ENCODE results near the gene EIF4EBP3.

Gene EIF4EBP3

DNA sequence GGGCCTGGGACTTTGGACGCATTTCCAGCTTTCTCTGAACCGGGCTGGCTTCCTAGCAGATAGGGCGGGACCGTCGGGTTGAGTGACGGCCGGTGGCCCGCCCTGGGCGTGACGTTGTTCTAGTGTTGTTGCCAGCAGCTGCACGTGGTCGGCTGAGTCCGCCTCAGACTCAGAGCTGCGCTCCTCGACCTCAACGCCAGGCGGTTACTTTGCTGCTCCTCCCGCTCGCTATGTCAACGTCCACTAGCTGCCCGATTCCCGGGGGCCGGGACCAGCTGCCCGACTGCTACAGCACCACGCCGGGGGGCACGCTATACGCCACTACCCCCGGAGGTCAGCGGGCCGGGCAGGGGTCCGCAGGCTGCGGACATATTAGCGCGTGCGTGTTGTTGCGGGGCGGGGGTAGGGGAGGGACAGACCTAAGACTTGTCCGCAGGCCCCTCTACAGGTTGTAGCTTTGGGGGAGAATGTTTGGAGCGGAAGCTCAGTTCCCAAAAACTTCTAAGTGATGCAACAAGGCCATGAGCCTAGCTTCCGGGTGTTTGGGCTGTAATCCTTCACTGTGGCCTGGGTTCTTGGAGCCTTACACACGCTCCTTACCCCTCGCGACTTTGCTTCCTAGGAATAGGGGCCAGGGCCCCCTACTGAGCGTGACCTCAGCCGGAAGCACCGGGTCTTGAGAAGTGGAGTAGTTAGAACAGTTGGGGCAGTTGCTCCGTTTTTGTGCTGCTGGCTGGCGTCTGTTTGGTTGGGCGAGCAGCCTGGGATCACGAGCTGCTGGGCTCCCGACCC lies at the start of gene EIF4EBP3:
Gene EIF4EBP3, plus strand, starts transcription at position 155 of the 792 bp plus-strand sequence. Its CDS starts 76 bp downstream, at position 231.
- peak; percentile 82 for DNase-seq (ENCODE audit: low read depth)

DNA sequence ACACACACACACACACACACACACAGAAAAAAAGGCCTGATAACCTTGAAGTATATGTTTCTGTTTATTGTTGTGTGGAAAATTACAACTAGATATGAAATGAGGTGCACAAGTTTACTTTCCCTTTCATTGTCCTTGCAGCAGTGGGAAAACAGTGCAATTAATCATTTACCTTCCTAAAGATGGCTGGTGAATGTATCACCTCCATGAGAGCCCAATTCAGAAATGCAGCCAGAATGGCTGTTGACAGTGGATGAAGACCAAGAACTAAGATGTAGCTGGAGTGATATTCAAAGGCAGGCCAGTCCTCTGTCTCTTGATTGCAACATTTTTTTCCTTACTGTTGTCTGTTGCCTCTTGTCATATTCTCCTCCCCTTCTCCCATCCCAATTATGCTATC lies 49.6 kb upstream of the EIF4EBP3 start:
- DNase-seq (ENCODE audit: low read depth) = no peak

DNA sequence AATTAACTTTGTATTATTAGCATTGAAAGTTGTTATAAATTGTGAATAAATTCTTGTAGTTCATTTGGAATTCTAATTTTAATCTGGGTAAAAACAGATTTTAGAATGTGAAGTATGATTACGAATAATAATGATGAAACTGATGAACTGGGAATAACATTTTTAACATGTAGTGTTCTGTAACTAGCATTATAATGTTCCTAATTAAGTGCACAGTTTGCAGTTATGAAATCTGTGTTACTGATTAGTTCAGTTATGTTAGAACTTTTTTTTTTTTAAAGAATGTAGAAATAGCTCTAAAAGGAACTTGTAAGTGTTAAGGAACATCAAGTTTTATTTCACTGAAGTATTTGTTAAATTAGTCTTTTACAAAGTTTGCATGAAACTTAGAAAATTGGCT lies 48.9 kb upstream of the EIF4EBP3 start:
- no peak for DNase-seq (ENCODE audit: low read depth)

DNA sequence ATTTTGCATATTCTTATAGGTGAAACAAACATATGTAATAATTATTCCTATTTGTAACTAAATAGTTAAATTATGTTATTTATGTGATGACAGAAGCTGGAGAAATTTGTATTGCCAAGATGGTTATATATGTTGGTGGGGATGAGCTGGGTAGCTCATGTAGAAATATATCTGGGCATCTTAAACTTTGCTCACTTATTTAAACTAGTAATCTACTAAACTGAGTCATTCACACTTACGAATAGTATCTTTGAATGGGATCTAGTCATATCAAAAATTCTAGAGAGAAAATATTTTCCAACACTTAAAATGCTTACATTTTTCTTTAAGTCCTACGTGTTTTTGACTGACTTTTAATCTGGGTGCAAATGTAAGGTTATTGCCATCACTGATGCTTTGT lies 44.6 kb upstream of the EIF4EBP3 start:
- DNase-seq (ENCODE audit: low read depth) = no peak

DNA sequence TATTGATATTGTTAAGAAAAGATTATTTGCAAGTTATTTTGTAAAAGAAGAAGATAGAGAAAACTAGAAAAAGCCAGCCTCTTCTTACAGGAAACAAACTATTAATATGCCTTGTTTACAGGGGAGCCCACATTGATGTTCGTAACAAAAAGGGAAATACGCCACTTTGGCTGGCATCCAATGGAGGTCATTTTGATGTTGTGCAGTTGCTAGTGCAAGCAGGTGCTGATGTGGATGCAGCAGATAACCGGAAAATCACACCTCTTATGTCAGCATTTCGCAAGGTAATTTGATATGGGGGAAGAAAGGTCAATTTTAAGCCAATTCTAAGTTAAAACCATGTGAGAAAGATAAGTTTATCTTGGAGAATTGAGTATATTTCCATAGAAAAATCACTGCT lies 37.6 kb upstream of the EIF4EBP3 start:
- no peak for DNase-seq (ENCODE audit: low read depth)

DNA sequence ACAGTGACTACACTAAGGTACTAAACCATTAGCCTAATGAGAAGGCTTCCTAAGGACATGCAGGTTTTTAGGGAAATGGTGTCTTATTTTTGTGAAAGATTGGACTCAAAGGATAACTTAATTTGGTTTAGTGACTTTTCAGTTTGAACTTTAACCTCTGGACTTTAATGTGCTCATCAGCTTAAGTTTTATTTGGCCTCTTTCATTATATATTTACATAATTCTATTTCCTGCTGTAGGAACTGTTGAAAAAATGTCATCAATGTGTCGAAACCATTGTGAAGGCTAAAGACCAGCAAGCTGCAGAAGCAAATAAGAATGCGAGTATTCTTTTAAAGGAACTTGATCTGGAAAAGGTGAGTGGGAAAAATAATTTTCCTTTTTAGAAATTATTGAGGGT lies 34.3 kb upstream of the EIF4EBP3 start:
- DNase-seq (ENCODE audit: low read depth) = no peak

DNA sequence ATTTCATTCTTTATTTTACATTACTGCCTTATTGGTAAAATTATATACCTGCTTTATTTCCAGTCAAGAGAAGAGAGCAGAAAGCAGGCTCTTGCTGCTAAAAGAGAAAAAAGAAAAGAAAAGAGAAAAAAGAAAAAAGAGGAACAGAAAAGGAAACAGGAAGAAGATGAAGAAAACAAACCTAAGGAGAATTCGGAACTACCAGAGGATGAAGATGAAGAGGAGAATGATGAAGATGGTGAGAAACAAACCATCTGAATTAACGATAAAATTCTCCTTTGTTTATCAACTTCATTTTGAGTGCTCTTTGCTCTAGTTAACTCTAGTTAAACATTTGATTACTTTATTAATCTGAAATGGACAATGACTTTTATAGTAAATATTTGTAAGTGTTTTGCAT lies 23.5 kb upstream of the EIF4EBP3 start:
- DNase-seq (ENCODE audit: low read depth) = no peak

DNA sequence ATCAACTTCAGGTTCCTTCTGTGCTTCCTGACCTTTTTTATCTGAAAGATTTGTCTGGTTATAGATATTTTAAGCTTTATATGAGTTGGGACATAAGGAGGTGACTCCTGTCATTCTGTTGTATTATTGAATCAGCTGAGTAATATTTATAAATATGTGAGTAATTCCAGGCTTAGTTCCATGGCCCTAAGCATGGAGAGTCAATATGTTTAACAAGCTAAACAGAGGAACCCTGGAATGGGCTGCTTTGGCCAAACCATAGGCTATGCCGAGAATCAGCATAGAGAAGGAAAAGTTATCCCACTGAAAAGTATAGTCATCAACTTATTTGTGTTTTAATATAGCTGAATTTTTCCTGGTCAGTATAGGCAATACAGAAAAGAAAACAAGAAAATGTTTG lies 7.2 kb upstream of the EIF4EBP3 start:
- DNase-seq (ENCODE audit: low read depth) = no peak

DNA sequence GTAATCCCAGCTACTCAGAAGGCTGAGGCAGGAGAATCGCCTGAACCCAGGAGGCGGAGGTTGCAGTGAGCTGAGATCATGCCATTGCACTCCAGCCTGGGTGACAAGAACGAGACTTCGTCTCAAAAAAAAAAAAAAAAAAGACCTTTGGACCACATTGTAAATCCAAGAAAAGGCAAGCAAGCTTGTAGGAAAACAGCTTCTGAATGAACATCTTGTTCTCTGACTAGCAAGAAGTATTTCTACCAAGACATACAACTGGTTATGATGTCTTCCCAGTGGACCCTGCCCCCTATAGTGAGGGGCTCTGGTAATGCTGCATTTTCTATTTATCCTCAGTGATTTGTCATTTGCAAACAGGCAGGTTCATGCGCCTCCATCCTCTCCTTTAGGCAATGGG lies 4.5 kb upstream of the EIF4EBP3 start:
- DNase-seq (ENCODE audit: low read depth) = no peak

DNA sequence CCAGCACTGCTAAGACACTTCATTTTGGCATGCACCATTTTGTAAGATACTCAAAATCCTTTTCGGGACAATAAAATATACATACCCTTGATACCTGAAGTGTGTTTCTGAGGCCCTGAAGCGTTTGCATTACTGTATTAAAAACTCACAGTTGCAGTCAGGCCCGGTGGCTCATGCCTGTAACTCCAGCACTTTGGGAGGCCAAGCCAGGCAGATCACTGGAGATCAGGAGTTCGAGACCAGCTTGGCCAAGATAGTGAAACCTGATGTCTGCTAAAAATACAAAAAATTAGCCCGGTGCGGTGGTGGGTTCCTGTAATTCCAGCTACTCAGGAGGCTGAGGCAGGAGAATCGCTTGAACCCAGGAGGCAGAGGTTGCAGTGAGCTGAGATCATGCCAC lies 2.5 kb upstream of the EIF4EBP3 start:
- no peak for DNase-seq (ENCODE audit: low read depth)

DNA sequence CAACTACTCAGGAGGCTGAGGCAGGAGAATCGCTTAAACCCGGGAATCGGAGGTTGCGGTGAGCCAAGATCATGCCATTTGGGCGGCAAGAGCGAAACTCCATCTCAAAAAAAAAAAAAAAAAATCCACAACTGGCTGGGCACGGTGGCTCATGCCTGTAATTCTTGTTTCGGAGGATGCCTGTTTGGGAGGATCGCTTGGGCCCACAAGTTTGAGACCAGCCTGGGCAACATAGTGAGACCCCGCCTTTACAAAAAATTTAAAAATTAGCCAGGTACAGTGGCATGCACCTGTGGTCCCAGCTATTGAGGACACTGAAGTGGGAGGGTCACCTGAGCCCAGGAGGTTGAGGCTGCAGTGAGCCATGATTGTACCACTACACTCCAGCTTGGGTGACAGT lies 1.9 kb upstream of the EIF4EBP3 start:
- no peak for DNase-seq (ENCODE audit: low read depth)

DNA sequence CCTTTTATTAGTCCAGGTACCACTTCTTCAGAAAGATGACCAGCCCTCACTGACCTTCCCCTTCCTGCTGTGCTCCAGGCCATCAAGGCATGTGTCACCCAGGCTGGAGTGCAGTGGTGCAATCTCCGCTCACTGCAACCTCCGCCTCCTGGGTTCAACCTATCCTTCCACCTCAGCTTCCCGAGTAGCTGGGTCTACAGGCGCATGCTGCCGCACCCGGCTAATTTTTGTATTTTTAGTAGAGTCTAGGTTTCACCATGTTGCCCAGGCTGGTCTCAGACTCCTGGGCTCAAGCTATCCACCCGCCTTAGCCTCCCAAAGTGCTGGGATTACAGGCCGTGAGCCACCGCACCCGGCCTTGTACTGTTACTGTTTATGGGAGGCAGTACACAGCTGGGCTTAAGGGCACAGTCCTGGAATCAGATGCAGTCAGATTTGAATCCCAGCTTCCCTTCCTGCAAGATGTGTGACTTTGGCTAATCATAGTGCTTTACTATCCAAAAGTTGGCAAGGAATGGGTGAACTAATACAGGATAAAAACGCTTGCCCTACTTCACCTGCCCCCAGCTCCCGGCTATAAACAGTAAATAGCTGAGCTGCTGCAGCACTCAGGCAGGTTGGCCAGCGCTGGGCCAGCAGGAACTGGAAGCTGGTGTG lies 483 bp upstream of the EIF4EBP3 start:
- DNase-seq (ENCODE audit: low read depth) = no peak

DNA sequence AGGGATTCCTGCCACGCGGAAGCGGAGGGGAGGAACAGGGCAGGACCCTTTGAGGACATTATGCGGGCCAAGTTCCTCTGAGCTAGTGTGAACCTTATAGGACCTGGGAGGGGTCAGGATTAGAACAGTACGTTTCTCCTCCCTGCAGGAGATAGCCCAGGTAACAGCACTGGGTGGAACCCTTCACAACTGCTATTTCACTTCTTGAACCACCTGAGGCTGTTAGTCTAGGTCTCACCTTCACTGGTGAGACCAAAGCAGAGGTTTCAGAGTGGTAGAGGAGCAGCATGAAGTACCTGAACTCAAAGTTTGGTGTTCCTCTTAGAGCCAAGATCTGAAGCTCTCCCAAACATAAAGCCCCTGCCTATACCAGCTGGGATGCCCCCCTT lies 832 bp downstream of the EIF4EBP3 start:
- no peak for DNase-seq (ENCODE audit: low read depth)

DNA sequence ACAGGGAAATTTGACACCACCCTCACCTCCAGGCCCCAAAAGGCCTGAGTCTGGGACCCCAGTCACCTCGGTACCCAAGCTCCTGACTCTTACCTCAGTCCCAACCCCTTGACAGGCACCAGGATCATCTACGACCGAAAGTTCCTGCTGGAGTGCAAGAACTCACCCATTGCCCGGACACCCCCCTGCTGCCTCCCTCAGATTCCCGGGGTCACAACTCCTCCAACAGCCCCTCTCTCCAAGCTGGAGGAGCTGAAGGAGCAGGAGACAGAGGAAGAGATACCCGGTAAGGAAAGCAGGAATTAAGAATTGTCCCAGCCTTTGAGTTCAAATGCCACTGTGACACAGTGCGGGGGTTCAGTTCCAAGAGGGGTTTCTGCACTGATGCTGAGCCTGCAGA lies 1.3 kb downstream of the EIF4EBP3 start:
- no peak for DNase-seq (ENCODE audit: low read depth)

DNA sequence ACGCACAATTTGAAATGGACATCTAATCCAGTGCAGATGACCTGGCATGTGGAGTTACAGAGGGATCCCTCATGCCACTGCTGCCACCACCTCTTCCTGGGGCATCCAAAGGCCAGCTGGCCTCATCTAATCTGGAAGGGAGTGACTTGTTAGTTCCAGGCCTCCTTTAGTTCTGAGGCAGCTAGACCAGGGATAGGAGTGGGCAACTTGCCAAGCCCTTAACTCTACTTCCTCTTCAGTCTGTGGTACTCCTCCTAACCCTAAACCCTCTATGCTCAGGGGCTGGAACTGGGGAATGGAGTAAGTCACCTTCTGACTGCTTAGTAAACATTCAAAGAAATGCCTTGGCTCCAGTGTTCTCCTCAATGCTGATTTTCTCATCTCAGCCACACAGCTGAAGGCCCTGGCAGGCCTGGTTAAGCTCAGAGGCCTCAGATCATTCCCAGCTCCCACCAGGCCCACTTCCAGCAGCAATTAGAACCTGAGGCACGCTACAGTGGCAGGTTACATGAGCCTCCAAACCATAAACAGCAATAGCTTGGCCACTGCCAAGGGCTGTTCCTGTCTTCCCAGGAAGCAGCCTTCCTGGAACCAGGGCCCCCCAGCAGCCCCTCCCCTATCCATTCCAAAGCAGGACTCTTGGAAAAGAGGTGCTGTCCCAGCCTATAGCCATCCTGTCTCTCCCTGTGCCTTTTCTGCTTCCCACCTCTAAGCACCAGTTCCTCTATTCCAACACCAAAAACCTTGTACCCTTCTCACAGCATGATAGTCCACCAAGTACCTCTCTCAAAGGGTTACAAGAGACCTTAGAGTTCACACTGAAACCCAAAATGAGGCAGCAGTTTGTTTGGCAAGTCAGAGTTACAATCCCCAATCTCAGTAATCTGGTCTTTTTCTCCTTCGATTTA lies 2.0 kb downstream of the EIF4EBP3 start:
- no peak for DNase-seq (ENCODE audit: low read depth)

DNA sequence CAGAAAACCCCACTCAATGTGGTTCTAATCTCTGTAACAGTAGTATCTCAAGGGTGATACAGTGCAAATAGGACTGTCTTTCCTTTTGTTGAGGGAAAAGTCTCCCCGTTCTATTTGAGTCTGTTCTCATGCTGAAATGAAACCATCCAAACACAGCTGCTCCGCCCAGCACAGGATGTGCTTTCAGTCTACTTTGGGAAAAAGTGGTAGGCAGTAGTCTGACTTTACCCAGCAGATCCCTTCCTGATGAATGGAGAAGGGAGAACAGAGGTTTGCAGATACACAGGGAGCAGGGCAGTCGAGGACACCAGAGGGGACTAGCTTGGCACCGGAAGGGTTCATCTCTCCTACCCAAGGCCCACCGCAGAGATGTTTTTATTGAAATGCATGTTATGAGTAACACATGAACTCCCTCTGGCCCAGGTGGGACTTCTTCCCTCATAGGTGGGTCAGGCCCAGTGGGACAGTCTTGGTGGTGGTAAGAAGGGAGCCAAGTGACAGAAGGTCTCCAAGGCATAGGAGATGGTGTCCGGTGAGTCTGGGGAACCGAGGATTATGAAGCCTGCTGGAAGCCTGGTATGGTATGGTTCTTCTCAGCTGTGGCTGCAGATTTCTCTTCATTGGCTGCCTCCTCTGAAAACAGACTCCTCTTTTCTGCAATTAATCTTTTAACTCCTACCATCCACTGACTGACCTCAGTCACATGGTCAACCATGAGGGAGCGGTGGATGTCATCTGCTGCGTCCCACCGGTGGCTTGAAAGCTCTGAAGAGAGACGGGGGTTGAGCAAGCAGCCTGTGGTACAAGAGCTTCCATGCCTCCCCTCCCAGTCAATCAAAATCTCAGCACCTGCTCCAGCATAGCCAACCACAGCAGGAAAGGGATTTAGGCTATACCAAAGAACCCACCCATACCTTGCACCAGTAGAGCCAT lies 3.0 kb downstream of the EIF4EBP3 start:
- DNase-seq (ENCODE audit: low read depth) = no peak

DNA sequence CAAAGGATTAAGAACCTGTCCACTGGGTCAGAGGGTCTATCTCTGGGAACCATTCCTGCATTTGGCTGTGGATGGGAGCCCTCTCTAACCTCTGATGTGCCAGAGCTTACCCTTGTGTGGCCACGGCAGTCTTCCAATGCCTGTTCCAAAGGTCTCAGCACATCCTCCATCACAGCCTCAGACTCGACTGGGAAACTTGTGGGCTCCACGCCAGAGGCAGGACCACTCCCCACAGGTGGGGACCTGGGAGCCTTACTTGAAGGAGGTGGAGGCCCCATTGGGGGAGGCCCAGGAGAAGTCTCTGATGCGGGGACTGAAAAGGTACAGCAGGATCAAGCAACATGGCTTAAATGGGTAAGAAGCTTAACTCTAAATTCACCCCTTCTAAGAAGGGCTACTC lies 4.4 kb downstream of the EIF4EBP3 start:
- no peak for DNase-seq (ENCODE audit: low read depth)

DNA sequence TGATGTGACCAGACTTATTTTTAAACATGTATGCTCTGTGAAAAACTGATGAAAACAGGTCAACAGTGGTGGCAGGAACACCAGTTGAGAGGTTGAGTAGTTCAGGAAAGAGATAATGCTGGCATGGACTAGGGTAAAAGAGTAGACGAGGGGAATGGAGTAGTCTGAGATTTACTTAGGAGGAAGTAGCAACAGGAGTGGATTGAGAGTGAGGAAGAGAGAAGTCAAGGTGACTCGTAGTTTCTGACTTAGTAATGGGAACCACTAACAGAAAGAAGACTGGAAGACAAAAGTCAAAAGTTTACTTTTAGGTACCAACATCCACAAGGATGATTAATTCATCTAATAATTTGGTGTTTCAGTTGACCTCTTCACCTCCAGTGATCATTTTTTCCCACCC lies 6.2 kb downstream of the EIF4EBP3 start:
- no peak for DNase-seq (ENCODE audit: low read depth)

DNA sequence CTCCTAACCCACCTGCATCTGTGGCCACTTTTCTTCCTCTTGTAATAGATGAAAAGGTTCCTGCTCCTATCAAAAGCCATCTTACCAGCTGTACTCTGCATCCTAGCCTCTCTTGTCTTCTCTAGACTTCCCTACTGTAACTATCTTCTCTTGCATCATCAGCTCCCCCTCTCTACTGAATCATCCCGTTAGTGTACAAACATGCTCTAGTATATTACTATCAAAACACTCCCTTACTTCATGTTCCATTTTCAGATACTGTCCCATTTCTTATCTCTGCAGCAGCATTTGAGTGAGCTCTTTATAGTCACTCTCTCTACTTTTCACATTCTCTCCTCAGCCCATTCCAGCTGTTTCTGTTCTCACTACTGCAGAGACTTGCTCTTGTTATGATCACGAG lies 7.0 kb downstream of the EIF4EBP3 start:
- no peak for DNase-seq (ENCODE audit: low read depth)

DNA sequence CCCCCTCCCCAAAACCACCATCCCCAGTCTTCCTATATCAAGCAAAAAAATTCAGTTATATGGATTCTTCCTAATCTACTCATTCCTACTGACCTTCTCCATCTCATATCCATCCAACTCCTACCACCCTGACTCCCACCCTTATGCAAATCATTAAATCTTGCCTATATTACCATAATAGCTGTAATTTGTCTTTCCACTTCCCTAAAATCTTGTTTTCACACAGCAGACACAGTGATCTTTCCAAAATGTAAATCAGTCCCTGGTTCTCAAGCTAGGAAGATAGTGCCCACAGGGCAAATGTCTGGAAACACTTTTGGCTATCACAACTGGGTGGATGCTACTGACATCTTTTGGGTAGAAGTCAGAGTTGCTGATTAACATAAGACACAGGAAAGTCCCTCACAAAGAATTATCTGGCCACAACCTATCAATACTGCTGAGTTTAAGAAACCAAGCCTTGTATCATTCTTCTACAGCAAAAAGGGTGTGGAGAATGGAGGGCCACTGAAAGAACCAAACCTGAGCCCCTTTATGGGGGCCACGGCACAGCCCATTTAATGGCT lies 8.4 kb downstream of the EIF4EBP3 start:
- DNase-seq (ENCODE audit: low read depth) = no peak

DNA sequence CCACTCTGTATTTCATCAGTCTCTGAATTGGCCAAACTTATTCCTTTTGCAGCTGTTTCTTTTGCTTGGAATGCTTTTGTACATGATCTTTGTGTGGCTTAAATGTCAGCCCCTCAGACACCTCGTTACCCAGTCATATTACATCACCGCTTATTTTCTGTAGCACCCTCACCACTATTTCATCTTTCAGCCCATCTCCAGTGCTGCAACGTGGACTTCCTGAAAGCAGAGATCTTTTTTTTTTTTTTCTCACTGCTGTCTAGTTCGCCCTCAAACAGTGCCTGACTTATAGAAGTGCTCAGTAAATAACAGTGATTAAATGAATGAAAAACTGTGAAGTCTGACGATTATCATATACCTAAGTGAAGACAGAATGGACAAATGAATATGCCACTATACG lies 9.0 kb downstream of the EIF4EBP3 start:
- no peak for DNase-seq (ENCODE audit: low read depth)

Data from activated T-cell treated with anti-CD3 and anti-CD28 coated beads for 48 hours (primary cell).